Heart right ventricle (tissue), 16 donors: ENCODE results near the gene LPCAT1. TPM values are rescaled to one million over a fixed set of nuclear protein-coding genes. Genes with fewer than 3 reads are reported as not detected.

ENCODE experiments used
- ATAC-seq, 8 donors: fragments of 200-7000 bp; cut with Tn5 transposase; one replicate each; pipeline ENCODE4 v1.9.1; 2020; ENCODE audit warnings: mild to moderate bottlenecking in 8 of 8, moderate library complexity in 8 of 8, moderate number of reproducible peaks in 1 of 8
- DNase-seq, 2 donors: peaks; one replicate each; pipeline ENCODE4 v3.0.0-alpha.2; 2020
- H3K27ac ChIP-seq, 10 donors: fragments of 200-600 bp; sonication (generic) in 2 of 10; one replicate each; pipeline versions ENCODE4 v1.5.0 to v1.8.0; 2020 to 2022; ENCODE audit warnings: mild to moderate bottlenecking in 3 of 10
- H3K27me3 ChIP-seq, 7 donors: fragments of 200-600 bp; one replicate each; pipeline ENCODE4 v1.8.0; 2021 to 2022; ENCODE audit warnings: mild to moderate bottlenecking in 2 of 7
- H3K36me3 ChIP-seq, 9 donors: fragments of 200-600 bp; sonication (generic) in 1 of 9; one replicate each; pipeline versions ENCODE4 v1.5.0 to v1.8.0; 2020 to 2022; ENCODE audit warnings: mild to moderate bottlenecking in 2 of 9
- H3K4me1 ChIP-seq, 9 donors: fragments of 200-600 bp; sonication (generic) in 1 of 9; one replicate each; pipeline versions ENCODE4 v1.5.0 to v1.8.0; 2020 to 2022; ENCODE audit warnings: mild to moderate bottlenecking in 4 of 9
- H3K4me3 ChIP-seq, 10 donors: fragments of 200-600 bp; sonication (generic) in 2 of 10; one replicate each; pipeline versions ENCODE4 v1.5.0 to v1.8.0; 2020 to 2022; ENCODE audit warnings: mild to moderate bottlenecking in 7 of 10, moderate library complexity in 2 of 10
- H3K9me3 ChIP-seq, 11 donors: fragments of 200-600 bp in 10 of 11; sonication (generic) in 2 of 11; one replicate each; pipeline versions ENCODE4 v1.5.0 to v1.8.0; 2013 to 2022; ENCODE audit warnings: mild to moderate bottlenecking in 2 of 11, control low read depth in 1 of 11, moderate library complexity in 1 of 11
- WGBS, 2 donors: extraction: QIAGEN DNeasy Blood & Tissue Kit; methylation state at CpG; one replicate each; pipeline ENCODE4 v1.1.7; 2013; ENCODE audit warnings: inconsistent platforms in 1 of 2; 5-methylcytosine and 5-hydroxymethylcytosine counted together
- intact Hi-C, 10 donors: fragments of 100-400 bp; cut with DNase I; formaldehyde crosslinking; loops; one replicate each; pipeline versions ENCODE4 v1.11.1 to v1.14.2; 2022
- polyA plus RNA-seq, 2 donors: library from polyadenylated mRNA; stranded (reverse); fragments of 200-250 nt; gene quantifications; one replicate each; pipeline ENCODE4 v1.2.3, GENCODE V29; 2013
- total RNA-seq, 10 donors: library from RNA; stranded (reverse); fragmentation: NEBNext Ultra II Directional in 3 of 10; extraction: Animal tissue kit (Norgen Biotek cat#: 25700) in 3 of 10; gene quantifications; one replicate each; pipeline versions ENCODE4 v1.2.1 to v1.2.4, GENCODE V29; 2021 to 2023
- TF ChIP-seq, protein P1 (sequence below), 9 donors: fragments of 200-600 bp; sonication (generic) in 2 of 9; IDR thresholded peaks; one replicate each; pipeline versions ENCODE4 v1.5.0 to v1.8.0; 2021 to 2022; ENCODE audit warnings: antibody characterized with exemption in 9 of 9, mild to moderate bottlenecking in 5 of 9, moderate library complexity in 1 of 9
- donor health status: Arrhythmogenic right ventricular cardiomyopathy.
- donor health status: ischemic (EF 13 %, LVEDD 7.1; RV severe dilation, severe dysfunction).
- donor health status: healthy with polysubstance abuse.
- donor health status: DM: no; HTN: yes; CAD: no.
- donor health status: DM: no; HTN: no; CAD: no.
- donor health status: ischemic (EF 25% LVEDD 6.9; RV normal size, moderate dysfunction).
- donor health status: ischemic (EF 25% LVEDD 5.7; RV mildly dilated, moderate dysfunction).
- donor health status: healthy.
- donor health status: DM: yes; HTN: yes; CAD: no.
- donor health status: Ischemic cardiomyopathy.
- donor health status: ischemic (EF 35%, LVEDD 5.7; RV mildly dilated, moderate dysfunction).
- donor health status: nonischemic (EF 11% LVEDD 7.7; RV severe dilation, severe dysfunction).
- donor health status: DM: yes; HTN: yes; CAD: no.
- donor health status: PGD.
- donor health status: ischemic (EF 29% LVEDD 5.4; RV normal size, mild dysfunction).
- donor health status: nonischemic (EF 23%, LVEDD 6.1; RV moderate dilation, normal function).

The LPCAT1 gene
- total and polyA plus RNA-seq, 12 donors: 5.6 to 25.5 (median 9.6) TPM

DNA sequence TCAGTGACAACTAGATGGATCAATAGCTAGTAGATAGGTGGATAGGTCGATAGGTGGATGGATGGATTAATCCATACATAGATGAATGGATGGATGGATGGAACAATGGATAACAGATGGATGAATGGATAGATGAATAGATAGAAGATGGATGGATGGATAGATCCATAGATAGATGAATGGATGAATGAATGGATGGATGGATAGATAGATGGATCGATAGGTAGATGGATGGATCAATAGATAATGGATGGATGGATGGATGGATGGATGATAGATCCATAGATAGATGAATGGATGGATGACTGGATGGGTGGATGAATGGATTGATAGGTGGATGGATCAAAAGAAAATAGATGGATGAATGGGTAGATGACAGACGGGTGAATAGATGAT is 83.7 kb downstream of the LPCAT1 start:
- TF ChIP-seq, protein P1, sequence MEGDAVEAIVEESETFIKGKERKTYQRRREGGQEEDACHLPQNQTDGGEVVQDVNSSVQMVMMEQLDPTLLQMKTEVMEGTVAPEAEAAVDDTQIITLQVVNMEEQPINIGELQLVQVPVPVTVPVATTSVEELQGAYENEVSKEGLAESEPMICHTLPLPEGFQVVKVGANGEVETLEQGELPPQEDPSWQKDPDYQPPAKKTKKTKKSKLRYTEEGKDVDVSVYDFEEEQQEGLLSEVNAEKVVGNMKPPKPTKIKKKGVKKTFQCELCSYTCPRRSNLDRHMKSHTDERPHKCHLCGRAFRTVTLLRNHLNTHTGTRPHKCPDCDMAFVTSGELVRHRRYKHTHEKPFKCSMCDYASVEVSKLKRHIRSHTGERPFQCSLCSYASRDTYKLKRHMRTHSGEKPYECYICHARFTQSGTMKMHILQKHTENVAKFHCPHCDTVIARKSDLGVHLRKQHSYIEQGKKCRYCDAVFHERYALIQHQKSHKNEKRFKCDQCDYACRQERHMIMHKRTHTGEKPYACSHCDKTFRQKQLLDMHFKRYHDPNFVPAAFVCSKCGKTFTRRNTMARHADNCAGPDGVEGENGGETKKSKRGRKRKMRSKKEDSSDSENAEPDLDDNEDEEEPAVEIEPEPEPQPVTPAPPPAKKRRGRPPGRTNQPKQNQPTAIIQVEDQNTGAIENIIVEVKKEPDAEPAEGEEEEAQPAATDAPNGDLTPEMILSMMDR (IDR thresholded peaks at IDR 0.05): no peak
- intact Hi-C loops: loop anchor here in 1 of 10 donors (10.0 kb wide), 1 partner anchor 205 kb away; no protein-coding TSS in a partner anchor

DNA sequence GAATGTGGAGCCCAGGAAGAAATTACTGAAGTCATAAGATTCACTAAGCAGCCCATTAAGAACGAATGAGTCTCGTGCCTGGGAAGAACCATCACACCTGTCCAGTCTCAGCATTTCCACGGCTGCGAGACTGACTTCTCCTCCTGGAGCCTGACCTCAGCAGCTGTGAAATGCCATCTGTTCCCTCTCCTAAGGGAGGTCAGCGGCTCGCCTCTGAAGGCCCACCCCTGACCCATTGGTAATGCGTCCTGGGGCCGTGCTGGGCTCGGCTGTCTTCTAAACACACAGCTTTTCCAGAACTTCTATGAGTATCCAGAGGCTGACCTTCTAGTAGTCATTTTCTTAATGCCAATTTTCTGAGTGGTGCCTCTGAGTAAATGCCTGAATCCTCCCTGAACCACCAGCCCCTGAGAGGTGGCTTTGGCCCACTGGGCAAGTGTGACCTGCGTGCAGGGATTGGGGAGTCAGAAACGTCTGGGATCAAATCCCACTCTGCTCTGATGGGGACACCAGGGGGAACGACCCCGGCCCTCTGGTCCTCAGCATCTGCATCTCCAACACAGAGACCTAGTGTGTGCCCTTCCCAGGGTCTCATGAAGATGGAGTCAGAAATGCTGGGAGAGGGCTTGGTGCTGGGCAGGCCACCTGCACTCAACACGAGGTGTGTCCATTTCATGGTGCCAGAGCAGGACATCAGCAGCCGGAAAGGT is 84.2 kb downstream of the LPCAT1 start:
- H3K27ac ChIP-seq: no peak overlapping the region
- H3K9me3 ChIP-seq: peaks cover 0 to 8% (median 0%) of the 10 kb centered on the region in 11 donors
- H3K4me3 ChIP-seq: no peak overlapping the region
- H3K4me1 ChIP-seq: peaks cover 0 to 5% (median 2%) of the 10 kb centered on the region in 9 donors
- TF ChIP-seq, protein P1 (IDR thresholded peaks at IDR 0.05): no peak
- H3K27me3 ChIP-seq: peaks cover 12 to 71% (median 61%) of the 10 kb centered on the region in 7 donors
- intact Hi-C loops: loop anchor here in 1 of 10 donors (10.0 kb wide), 1 partner anchor 205 kb away; no protein-coding TSS in a partner anchor
- no peak for ATAC-seq
- DNase-seq: no peak
- 81 to 86% methylated on average over 15 of the region's 15 CpGs for WGBS, 2 donors
- H3K36me3 ChIP-seq: no peaks in the 10 kb centered on the region

More for the DNA sequence above, 83.7 kb downstream of the LPCAT1 start:
- H3K27me3 ChIP-seq: peaks cover 17 to 76% (median 66%) of the 10 kb centered on the region in 7 donors
- peaks cover 0 to 8% (median 0%) of the 10 kb centered on the region in 11 donors for H3K9me3 ChIP-seq
- no peak for DNase-seq
- H3K4me3 ChIP-seq: no peak overlapping the region
- 81 to 83% methylated on average over 3 of the region's 3 CpGs for WGBS, 2 donors
- ATAC-seq: no peak
- H3K4me1 ChIP-seq: peaks cover 0 to 11% (median 5%) of the 10 kb centered on the region in 9 donors
- H3K36me3 ChIP-seq: no peaks in the 10 kb centered on the region
- H3K27ac ChIP-seq: no peak overlapping the region

DNA sequence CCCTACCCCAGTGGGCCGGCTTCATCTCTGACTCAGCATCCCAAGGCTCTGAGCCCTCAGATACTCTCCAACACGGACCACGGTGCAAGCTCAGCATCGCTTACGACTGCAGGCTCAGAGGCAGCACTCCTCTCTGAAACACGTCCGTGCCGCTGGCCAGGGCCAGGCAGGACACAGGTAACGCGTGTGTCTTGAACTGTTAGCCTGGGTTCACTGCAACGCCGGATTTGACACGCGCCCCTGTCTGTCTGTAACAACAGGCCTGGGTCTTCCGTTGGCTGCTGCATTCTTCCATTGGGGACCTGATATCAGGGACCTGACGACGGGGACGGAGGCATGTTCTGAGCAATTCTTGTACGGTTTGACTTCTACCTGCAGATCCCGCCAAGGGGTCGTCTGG is 84.9 kb downstream of the LPCAT1 start:
- peaks cover 9 to 64% (median 54%) of the 10 kb centered on the region in 7 donors for H3K27me3 ChIP-seq
- H3K4me3 ChIP-seq: no peak overlapping the region
- ATAC-seq (no peak), DNase-seq (no peak)
- H3K4me1 ChIP-seq: no peaks in the 10 kb centered on the region
- TF ChIP-seq, protein P1 (IDR thresholded peaks at IDR 0.05): no peak
- H3K9me3 ChIP-seq: peaks cover 0 to 8% (median 0%) of the 10 kb centered on the region in 11 donors
- intact Hi-C loops: no loop called here
- WGBS, 2 donors: 86 to 87% methylated on average over 21 of the region's 21 CpGs
- H3K36me3 ChIP-seq: no peaks in the 10 kb centered on the region
- H3K27ac ChIP-seq: no peak overlapping the region

DNA sequence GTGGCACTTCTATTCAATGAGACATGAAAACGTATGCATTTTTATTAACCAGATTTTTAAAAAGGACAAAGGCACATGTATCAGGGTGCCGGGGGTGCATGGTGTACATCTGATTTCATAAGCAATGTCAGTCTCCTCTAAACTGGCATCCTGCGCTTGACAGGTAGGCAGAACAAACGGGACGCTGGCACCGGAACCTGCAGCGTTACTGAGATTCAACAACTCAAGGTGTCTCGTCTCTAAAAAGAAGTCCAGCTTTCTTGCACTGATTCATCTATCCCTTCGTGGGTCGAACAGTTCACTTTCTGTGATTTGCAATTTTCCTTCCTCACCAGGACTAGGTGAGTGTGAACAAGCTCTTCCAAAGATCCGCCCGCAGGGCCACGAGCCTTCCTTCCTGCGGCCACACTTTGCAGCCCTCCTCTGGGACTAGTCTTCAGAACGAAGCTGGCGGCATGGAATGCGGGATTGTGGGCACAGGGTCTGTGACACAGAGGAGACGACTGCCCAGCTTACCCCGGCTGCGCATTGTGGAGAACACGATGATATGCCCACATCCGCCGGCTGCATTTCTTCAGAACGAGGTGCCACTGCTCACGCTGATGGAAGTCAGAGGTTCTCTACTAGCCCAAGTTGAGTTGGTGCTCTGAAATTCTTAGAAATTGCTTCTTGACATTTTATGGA is 85.7 kb downstream of the LPCAT1 start:
- intact Hi-C loops: no loop called here
- Histone ChIP-seq H3K4me3 (no peak overlapping the region), H3K9me3 (peaks cover 0 to 8% (median 0%) of the 10 kb centered on the region in 11 donors), H3K4me1 (no peaks in the 10 kb centered on the region), H3K27ac (no peak overlapping the region), H3K36me3 (no peaks in the 10 kb centered on the region), H3K27me3 (peaks cover 9 to 55% (median 45%) of the 10 kb centered on the region in 7 donors)
- TF ChIP-seq, protein P1 (IDR thresholded peaks at IDR 0.05): no peak
- DNase-seq: no peak
- 85 to 87% methylated on average over 25 of the region's 25 CpGs for WGBS, 2 donors
- ATAC-seq: no peak
